Esophagus squamous epithelium (tissue), 5 donors: ENCODE results near the gene BID. TPM values are rescaled to one million over a fixed set of nuclear protein-coding genes. Genes with fewer than 3 reads are reported as not detected.
A peak's percentile ranks its signal among the peaks of the same experiment; 100 is the strongest.

Source experiments
- DNase-seq: peaks from one replicate; lab custom pipeline; 2025; lab: John Stamatoyannopoulos, UW
- H3K27ac ChIP-seq, 4 donors: fragments of 200-600 bp; sonication (generic); one replicate each; pipeline ENCODE4 v1.5.1; 2016 to 2019; ENCODE audit warnings: mild to moderate bottlenecking in 1 of 4
- H3K27me3 ChIP-seq, 4 donors: fragments of 200-600 bp; sonication (generic); 1 replicate in 3 of 4; 2 replicates in 1 of 4; pipeline versions ENCODE4 v1.5.1 to v1.6.0; 2017 to 2021; ENCODE audit warnings: antibody characterized with exemption in 1 of 4
- H3K36me3 ChIP-seq, 3 donors: fragments of 200-600 bp; sonication (generic); one replicate each; pipeline ENCODE4 v1.5.1; 2016 to 2019
- H3K4me1 ChIP-seq, 3 donors: fragments of 200-600 bp; sonication (generic); one replicate each; pipeline ENCODE4 v1.5.1; 2017 to 2019
- H3K4me3 ChIP-seq, 4 donors: fragments of 200-600 bp; sonication (generic); 1 replicate in 3 of 4; 2 replicates in 1 of 4; pipeline ENCODE4 v1.5.1; 2016 to 2019; ENCODE audit warnings: mild to moderate bottlenecking in 2 of 4, moderate library complexity in 1 of 4
- H3K9me3 ChIP-seq, 3 donors: fragments of 200-600 bp; sonication (generic); one replicate each; pipeline ENCODE4 v1.5.1; 2016 to 2019
- POLR2A ChIP-seq, 4 donors: fragments of 450-650 bp; IDR thresholded peaks; one replicate each; pipeline ENCODE4 v1.6.1; 2017; ENCODE audit warnings: antibody characterized with exemption in 4 of 4, mild to moderate bottlenecking in 4 of 4, moderate library complexity in 3 of 4
- WGBS, 2 donors: methylation state at CpG; one replicate each; pipeline ENCODE4 v1.1.5; 2018; 5-methylcytosine and 5-hydroxymethylcytosine counted together
- intact Hi-C: fragments of 100-400 bp; cut with DNase I; formaldehyde crosslinking; loops from one replicate; pipeline ENCODE4 v1.15.0; 2022
- total RNA-seq, 4 donors: library from RNA; depleted of rRNA; stranded (reverse); fragments of >200 nt; gene quantifications; one replicate each; pipeline ENCODE4 v1.1.0, GENCODE V29; 2016
- TF ChIP-seq, protein P1 (sequence below), 6 experiments: fragments of 450-650 bp in 4 of 6; fragments of 200-600 bp in 2 of 6; sonication (generic) in 2 of 6; IDR thresholded peaks; one replicate each; pipeline ENCODE4 v1.5.1; 2016 to 2019; ENCODE audit warnings: antibody characterized with exemption in 6 of 6, mild to moderate bottlenecking in 4 of 6, moderate library complexity in 4 of 6
- donor health status: DM: yes; HTN: yes; CAD: no.

BID gene
- total RNA-seq, 4 donors from 2014 or later: 10.6 to 32.9 (median 22.7) TPM

DNA sequence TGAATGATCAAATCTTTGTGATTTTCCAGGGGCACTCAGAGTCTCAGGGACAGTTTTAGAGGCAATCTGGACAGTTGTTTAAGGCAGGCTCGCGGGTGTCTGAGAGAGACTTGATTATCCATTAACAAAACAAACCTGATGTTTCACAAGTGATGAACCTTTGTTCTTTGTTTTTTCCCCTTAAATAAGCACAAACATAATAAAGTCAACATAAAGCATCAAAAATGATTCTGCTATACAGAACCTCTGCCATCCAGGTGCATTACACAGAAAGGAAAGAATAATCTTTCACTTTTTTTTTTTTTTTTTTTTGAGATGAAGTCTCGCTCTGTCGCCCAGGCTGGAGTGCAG lies 13.2 kb downstream of the BID start:
- intact Hi-C loops: no loop called here
- no peaks in the 10 kb centered on the region for H3K4me1 ChIP-seq
- TF ChIP-seq POLR2A (IDR thresholded peaks at IDR 0.05): no peak
- WGBS, 2 donors: 91 to 96% methylated on average over 4 of the region's 4 CpGs
- DNase-seq: no peak
- H3K27me3 ChIP-seq: no peaks in the 10 kb centered on the region
- no peaks in the 10 kb centered on the region for H3K36me3 ChIP-seq
- H3K27ac ChIP-seq: no peak overlapping the region
- no peaks in the 10 kb centered on the region for H3K9me3 ChIP-seq
- H3K4me3 ChIP-seq: no peak overlapping the region

DNA sequence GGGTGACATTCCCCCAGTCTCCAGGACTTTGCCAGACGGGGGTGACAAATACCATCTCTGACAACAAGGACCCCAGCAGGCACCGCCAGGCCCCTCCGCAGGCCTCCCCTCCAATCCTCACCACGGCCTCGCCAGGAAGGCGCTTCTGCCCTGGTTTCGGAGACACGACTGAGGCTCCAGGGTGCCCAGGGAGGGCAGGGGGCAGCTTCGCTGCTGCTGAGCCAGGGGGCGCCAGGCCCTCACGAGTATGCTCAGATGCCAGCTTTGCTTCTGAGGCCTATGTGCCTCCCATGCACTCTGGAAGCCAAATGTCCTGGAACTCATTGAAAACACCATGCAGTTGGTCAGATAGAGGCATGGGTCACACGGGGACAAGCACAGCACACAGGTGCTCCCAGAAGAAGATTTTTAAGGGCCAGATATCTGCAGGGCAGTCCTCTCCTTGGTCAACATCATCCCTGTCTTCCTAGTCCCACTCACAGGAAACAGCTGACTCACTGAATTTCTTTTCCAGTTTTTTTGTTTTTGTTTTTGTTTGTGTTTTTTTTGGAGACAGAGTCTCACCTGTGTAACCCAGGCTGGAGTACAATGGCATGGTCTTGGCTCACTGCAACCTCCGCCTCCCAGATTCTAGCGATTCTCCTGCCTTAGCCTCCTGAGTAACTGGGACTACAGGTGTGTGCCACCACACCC lies 19.9 kb downstream of the BID start:
- H3K36me3 ChIP-seq: no peaks in the 10 kb centered on the region
- H3K27me3 ChIP-seq: no peaks in the 10 kb centered on the region
- no peak overlapping the region for H3K27ac ChIP-seq
- TF ChIP-seq, protein P1, sequence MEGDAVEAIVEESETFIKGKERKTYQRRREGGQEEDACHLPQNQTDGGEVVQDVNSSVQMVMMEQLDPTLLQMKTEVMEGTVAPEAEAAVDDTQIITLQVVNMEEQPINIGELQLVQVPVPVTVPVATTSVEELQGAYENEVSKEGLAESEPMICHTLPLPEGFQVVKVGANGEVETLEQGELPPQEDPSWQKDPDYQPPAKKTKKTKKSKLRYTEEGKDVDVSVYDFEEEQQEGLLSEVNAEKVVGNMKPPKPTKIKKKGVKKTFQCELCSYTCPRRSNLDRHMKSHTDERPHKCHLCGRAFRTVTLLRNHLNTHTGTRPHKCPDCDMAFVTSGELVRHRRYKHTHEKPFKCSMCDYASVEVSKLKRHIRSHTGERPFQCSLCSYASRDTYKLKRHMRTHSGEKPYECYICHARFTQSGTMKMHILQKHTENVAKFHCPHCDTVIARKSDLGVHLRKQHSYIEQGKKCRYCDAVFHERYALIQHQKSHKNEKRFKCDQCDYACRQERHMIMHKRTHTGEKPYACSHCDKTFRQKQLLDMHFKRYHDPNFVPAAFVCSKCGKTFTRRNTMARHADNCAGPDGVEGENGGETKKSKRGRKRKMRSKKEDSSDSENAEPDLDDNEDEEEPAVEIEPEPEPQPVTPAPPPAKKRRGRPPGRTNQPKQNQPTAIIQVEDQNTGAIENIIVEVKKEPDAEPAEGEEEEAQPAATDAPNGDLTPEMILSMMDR (IDR thresholded peaks at IDR 0.05): peak in 1 of 6 experiments; percentile 17
- no peak for TF ChIP-seq POLR2A (IDR thresholded peaks at IDR 0.05)
- intact Hi-C loops: no loop called here
- DNase-seq: no peak
- no peaks in the 10 kb centered on the region for H3K9me3 ChIP-seq
- 88 to 91% methylated on average over 3 to 6 of the region's 14 CpGs for WGBS, 2 donors
- no peaks in the 10 kb centered on the region for H3K4me1 ChIP-seq
- H3K4me3 ChIP-seq: no peak overlapping the region

DNA sequence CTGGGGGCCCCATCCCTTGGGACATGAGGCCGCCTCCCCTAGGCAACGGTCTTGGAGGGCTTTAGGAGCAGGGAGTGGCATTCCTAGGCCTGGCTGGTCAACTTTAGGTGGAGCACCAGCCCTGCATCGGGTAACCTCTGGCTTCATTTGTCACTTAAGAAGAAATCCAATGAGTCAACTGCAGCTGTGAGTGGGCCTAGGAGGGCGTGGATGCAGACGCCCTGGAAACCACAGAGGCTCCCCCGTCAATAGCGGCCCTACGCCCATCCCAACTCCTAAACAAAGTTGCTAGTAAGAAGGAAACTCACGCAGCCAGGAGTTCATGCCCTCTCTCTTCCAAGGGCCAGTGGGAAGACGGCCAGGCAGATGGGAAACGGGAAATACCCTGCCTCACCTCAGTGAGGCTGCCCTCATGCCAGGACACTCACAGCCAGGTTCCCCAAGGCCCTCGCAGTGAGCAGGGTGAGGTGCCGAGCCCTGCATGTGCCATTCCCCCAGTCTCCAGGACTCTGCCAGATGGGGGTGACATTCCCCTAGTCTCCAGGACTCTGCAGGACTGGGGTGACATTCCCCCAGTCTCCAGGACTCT lies 20.8 kb downstream of the BID start:
- no peak for TF ChIP-seq POLR2A (IDR thresholded peaks at IDR 0.05)
- TF ChIP-seq, protein P1 (IDR thresholded peaks at IDR 0.05): no peak

DNA sequence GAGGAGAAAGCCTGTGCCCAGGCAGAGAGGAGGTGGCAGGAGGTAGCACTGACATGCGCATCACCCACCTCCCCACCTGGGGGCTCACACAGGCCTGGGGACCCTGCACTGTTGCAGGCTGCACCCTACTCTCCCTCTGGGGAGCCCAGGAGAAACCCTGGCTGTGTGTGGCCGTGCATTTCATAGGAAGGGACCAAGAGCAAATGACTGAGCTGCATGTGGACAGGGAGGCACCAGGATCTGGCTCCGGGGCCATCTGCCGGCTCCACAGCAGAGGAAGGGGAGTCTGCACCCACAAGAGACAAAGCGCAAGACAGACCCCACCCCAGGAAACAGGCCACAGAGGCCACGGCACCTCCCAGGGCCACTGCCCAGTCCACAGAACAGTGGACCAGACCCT lies 22.7 kb downstream of the BID start:
- H3K9me3 ChIP-seq: no peaks in the 10 kb centered on the region
- H3K27me3 ChIP-seq: no peaks in the 10 kb centered on the region
- 92 to 93% methylated on average over 2 to 3 of the region's 6 CpGs for WGBS, 2 donors
- H3K4me1 ChIP-seq: no peaks in the 10 kb centered on the region
- H3K4me3 ChIP-seq: no peak overlapping the region
- no peak overlapping the region for H3K27ac ChIP-seq
- intact Hi-C loops: no loop called here
- no peak for DNase-seq
- TF ChIP-seq POLR2A (IDR thresholded peaks at IDR 0.05): no peak
- TF ChIP-seq, protein P1 (IDR thresholded peaks at IDR 0.05): no peak
- peaks cover 0 to 4% (median 0%) of the 10 kb centered on the region in 3 donors for H3K36me3 ChIP-seq

More for the DNA sequence above, 20.8 kb downstream of the BID start:
- intact Hi-C loops: no loop called here
- Histone ChIP-seq H3K4me1 (no peaks in the 10 kb centered on the region), H3K4me3 (no peak overlapping the region), H3K36me3 (peaks cover 0 to 4% (median 0%) of the 10 kb centered on the region in 3 donors), H3K27me3 (no peaks in the 10 kb centered on the region), H3K9me3 (no peaks in the 10 kb centered on the region), H3K27ac (no peak overlapping the region)
- 55 to 64% methylated on average over 10 to 11 of the region's 13 CpGs for WGBS, 2 donors
- DNase-seq: no peak

DNA sequence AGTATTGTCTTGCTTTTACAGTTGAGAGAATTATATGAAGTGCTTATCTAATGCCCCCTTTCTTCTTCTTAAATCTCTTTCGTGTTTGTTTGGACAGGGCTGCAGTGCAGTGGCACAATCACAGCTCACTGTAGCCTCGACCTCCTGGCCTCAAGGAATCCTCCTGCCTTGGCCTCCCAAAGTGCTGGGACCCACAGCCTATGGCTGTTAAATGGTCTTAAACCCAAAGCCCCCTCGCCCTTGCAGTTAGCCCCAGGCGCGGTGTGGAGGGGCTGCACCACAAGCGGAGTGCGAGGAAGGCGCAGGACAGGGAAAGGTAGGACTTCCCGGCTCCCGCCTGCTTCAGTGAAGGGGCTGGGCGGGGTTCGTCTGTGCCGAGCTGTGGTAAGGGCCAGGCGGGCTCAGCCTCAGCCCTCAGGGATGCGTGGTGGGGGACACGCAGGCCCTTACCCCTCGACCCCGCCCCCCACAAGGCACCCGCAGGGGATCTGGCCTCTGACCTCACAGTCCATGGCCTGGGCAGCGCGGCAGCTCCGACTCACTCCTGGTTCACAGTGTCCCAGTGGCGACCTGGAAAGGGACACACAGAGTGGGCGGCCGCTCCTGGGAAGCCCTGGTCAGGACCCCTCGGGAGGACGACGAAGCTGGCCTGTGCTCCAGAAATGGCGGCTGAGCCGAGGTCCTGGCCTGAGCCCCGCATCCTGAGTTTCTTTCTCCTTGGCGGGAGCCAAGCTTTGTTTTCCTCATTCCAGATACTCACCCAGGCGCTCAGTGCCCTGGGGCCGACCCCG lies 24.5 kb downstream of the BID start:
- no peaks in the 10 kb centered on the region for H3K27me3 ChIP-seq
- 81 to 95% methylated on average over 9 to 16 of the region's 35 CpGs for WGBS, 2 donors
- peaks cover 0 to 4% (median 0%) of the 10 kb centered on the region in 3 donors for H3K36me3 ChIP-seq
- H3K9me3 ChIP-seq: no peaks in the 10 kb centered on the region
- TF ChIP-seq POLR2A (IDR thresholded peaks at IDR 0.05): no peak
- TF ChIP-seq, protein P1 (IDR thresholded peaks at IDR 0.05): no peak
- intact Hi-C loops: no loop called here
- DNase-seq: no peak
- H3K4me1 ChIP-seq: no peaks in the 10 kb centered on the region
- H3K4me3 ChIP-seq: no peak overlapping the region
- no peak overlapping the region for H3K27ac ChIP-seq
